ENCODE measurements around the gene AKT3. TPM values are rescaled to one million over a fixed set of nuclear protein-coding genes. Genes with fewer than 3 reads are reported as not detected.

Gene AKT3
- total RNA-seq, 1 donor from 2014 or later: 20.6 TPM

DNA sequence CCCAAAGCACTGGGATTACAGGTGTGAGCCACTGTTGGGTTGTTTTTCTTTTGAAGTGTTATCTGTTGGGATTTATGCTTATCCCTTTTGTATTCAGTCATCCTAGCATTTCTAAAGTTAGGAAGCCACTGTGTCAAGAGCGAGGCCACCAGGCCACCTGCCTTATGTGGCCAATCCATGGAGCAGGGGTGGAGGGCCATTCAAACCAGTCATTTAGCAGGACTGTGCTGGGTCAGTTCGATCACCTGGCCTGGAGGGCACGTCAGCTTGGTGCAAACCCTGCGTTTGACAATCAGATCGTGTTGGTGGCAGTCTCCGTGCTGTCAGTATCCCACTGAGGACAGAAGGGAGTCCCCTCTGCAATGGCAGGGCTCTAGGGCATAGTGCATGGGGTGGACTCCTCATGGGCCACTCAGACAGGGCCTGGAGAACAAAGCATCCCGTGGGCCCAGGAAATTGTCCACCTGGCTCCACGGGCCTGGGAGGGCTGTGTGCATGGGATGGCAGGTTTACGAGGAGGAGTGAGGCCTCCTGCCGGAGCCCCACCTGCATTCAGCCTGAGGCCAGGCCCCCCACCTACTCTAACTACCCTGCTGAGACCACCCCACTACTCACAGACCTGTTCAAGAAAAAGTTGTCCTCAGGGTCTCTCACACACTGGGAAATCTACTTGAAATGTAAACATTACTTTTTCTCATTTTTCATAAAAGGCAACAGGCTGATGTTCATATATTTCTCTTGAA, 351.9 kb downstream of the AKT3 start:
- Histone ChIP-seq H3K9me3 (replicated peaks) (no peaks in the 10 kb centered on the region), H3K27me3 (ENCODE audit: low read depth) (no peaks in the 10 kb centered on the region), H3K27ac (replicated peaks) (no peak overlapping the region), H3K36me3 (peaks cover 7% of the 10 kb centered on the region), H3K4me1 (peaks cover 21% of the 10 kb centered on the region), H3K4me3 (no peak overlapping the region)
- intact Hi-C loops (cut with micrococcal nuclease): no loop called here
- no peak for DNase-seq
- TF ChIP-seq, protein P1, sequence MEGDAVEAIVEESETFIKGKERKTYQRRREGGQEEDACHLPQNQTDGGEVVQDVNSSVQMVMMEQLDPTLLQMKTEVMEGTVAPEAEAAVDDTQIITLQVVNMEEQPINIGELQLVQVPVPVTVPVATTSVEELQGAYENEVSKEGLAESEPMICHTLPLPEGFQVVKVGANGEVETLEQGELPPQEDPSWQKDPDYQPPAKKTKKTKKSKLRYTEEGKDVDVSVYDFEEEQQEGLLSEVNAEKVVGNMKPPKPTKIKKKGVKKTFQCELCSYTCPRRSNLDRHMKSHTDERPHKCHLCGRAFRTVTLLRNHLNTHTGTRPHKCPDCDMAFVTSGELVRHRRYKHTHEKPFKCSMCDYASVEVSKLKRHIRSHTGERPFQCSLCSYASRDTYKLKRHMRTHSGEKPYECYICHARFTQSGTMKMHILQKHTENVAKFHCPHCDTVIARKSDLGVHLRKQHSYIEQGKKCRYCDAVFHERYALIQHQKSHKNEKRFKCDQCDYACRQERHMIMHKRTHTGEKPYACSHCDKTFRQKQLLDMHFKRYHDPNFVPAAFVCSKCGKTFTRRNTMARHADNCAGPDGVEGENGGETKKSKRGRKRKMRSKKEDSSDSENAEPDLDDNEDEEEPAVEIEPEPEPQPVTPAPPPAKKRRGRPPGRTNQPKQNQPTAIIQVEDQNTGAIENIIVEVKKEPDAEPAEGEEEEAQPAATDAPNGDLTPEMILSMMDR (IDR thresholded peaks at IDR 0.05; ENCODE audit: borderline replicate concordance): no peak

DNA sequence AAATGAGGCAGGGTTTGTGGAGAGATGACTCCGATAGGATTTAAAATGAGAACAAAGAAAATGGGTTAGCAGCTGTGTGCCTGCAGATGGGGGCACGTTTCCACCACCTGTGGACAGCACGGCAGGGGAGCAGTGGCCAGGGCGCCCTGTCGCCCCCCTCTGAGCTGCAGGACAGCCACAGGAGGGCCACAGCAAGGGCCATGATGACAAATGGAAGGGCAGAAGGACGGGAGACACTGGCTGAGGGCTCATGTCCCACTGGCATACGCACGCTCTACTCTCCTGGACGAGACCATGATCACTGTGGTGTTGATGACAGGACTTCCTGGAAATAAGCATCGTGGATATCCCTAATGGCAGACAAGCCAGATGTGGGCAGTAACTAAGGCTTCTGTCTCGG, 353.2 kb downstream of the AKT3 start:
- intact Hi-C loops (cut with micrococcal nuclease): no loop called here
- DNase-seq: no peak
- H3K4me3 ChIP-seq: no peak overlapping the region
- TF ChIP-seq, protein P1 (IDR thresholded peaks at IDR 0.05; ENCODE audit: borderline replicate concordance): no peak
- H3K27me3 ChIP-seq (ENCODE audit: low read depth): no peaks in the 10 kb centered on the region
- peaks cover 23% of the 10 kb centered on the region for H3K4me1 ChIP-seq
- H3K9me3 ChIP-seq (replicated peaks): no peaks in the 10 kb centered on the region
- H3K36me3 ChIP-seq: peaks cover 7% of the 10 kb centered on the region
- H3K27ac ChIP-seq (replicated peaks): peak overlapping the region; percentile 74

DNA sequence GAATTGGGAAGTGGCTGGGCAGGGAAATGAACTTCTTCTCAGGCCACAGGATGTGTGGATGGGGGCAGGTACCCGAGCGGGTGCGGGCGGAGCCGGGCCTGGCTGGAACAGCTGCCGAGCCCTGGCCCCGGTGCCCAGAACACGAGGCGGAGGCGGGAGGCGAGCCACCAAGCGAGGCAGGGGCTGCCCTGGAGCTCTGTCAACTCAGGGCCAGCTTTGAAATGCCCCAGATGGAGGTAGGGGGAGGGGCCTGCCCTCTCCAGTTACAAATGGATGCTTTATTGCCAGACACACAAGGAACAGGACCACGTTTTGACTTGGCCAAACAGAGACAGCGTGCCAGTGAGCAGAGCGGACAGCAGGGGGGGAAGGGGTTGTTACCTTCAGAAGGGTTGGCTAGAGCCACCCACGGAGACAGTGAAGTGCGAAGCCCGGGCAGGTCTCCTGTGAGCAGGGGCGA, 353.8 kb downstream of the AKT3 start:
- Histone ChIP-seq H3K36me3 (peaks cover 7% of the 10 kb centered on the region), H3K4me3 (peak overlapping the region; percentile 13), H3K27ac (replicated peaks) (peak overlapping the region; percentile 74), H3K4me1 (peaks cover 23% of the 10 kb centered on the region), H3K27me3 (ENCODE audit: low read depth) (no peaks in the 10 kb centered on the region), H3K9me3 (replicated peaks) (no peaks in the 10 kb centered on the region)
- intact Hi-C loops (cut with micrococcal nuclease): no loop called here
- no peak for DNase-seq
- TF ChIP-seq, protein P1 (IDR thresholded peaks at IDR 0.05; ENCODE audit: borderline replicate concordance): no peak

DNA sequence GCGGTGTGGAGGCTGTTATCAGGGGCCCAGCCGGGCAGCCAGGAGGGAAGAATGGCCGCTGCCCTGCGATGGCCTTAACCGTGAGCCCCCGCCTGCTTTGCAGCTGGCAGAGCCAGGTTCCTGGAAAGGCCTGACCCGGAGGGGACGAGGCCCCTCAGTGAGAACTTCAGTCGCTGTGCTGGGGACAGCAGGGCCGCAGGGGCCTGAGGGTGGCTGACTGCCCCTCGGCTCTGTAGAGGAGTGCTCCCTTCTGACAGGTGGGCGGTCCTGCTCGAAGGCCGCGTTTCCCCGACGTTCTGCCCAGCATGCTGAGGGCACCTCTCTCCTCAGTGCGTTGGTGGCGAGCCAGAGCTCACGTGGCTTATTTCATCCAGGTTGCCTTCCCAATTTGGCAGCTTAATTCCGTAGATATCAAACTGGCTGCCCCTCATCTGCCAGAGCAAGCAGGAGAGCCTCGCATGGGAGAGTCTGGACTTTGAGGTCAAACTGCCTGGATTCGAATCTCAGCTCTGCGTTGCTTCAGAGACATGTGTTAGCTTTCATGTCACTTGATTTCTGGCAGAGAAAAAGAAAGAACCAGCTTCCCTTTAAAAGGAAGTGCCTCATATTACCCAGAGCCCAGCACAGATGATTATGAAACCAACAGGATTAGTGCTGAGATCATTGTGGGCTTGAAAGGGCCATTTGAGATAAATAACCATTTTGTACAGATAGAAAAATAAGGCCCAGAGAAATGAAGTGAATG, 354.4 kb downstream of the AKT3 start:
- Histone ChIP-seq H3K27ac (replicated peaks) (peak overlapping the region; percentile 74), H3K4me1 (peaks cover 23% of the 10 kb centered on the region), H3K4me3 (peak overlapping the region; percentile 13), H3K9me3 (replicated peaks) (no peaks in the 10 kb centered on the region), H3K27me3 (ENCODE audit: low read depth) (no peaks in the 10 kb centered on the region), H3K36me3 (peaks cover 8% of the 10 kb centered on the region)
- intact Hi-C loops (cut with micrococcal nuclease): no loop called here
- TF ChIP-seq, protein P1 (IDR thresholded peaks at IDR 0.05; ENCODE audit: borderline replicate concordance): no peak
- no peak for DNase-seq

DNA sequence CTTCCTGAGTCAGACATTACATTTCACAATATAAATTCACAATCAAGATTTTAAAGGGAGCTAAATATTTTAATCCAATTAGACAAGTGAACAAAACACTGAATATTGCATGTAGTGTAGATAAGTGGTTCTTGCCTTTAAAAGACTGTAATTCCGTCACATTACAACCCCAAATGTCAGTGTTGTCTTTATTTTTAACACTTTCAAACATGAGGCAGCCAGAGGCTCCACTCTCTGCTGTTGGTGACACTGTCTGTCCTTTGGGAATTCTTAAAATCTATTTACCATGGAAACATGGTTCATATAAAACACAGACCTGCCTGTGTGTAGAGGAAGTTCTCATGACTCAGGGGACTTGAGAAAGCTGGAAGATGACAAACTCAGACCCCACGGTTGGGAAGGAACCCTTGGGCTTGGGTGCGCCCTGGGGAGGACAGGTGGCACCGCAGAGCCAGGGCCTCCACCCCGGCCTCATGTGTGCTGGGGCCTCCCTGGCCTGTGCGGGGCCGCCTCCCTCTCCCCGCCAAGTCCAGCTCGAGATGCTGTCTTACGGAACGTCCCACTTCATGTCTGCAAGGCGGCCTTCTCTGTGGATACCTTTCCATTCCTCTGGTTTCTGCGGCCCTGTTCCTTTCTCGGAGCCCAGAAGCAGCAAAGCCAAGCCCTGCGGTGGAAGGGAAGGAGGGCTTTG, 355.2 kb downstream of the AKT3 start:
- no peaks in the 10 kb centered on the region for H3K27me3 ChIP-seq (ENCODE audit: low read depth)
- peaks cover 13% of the 10 kb centered on the region for H3K36me3 ChIP-seq
- H3K4me1 ChIP-seq: peaks cover 23% of the 10 kb centered on the region
- peak overlapping the region; percentile 74 for H3K27ac ChIP-seq (replicated peaks)
- DNase-seq: no peak
- intact Hi-C loops (cut with micrococcal nuclease): no loop called here
- TF ChIP-seq, protein P1 (IDR thresholded peaks at IDR 0.05; ENCODE audit: borderline replicate concordance): no peak
- H3K9me3 ChIP-seq (replicated peaks): no peaks in the 10 kb centered on the region
- no peak overlapping the region for H3K4me3 ChIP-seq
